ENCODE measurements around the gene BCAR1.

GRCh38 chr16:75250089-75250808, 1.2 kb downstream of the BCAR1 start:
- TF ChIP-seq CTCF (IDR thresholded peaks at IDR 0.05), result no peak
- no peak for TF ChIP-seq POLR2A (IDR thresholded peaks at IDR 0.05)
